Measurements from ENCODE around the gene SSH2. TPM values are rescaled to one million over a fixed set of nuclear protein-coding genes. Genes with fewer than 3 reads are reported as not detected.
A peak's percentile ranks its signal among the peaks of the same experiment; 100 is the strongest.

Gene SSH2
- total RNA-seq, 5 donors from 2014 or later (not counting 1 experiment from before 2014, with no cell fraction given) = 76.2 to 115 (median 82.7) TPM

GRCh38 chr17:29758255-29758654, 171.8 kb downstream of the SSH2 start:
- WGBS (ENCODE audit: insufficient coverage) = no CpG with 5 or more reads among the region's 2 CpGs
- H3K4me3 ChIP-seq (ENCODE audit: control insufficient read depth in 1 of 2, extremely low read depth in 1 of 2, low read length in 1 of 2) = no peak overlapping the region

GRCh38 chr17:29757788-29758187, 172.2 kb downstream of the SSH2 start:
- H3K27ac ChIP-seq (ENCODE audit: low read length) = peak overlapping the region; percentile 46
- DNase-seq = peak in 5 of 35 experiments; percentile 3 to 35 (median 9)
- peak overlapping the region; percentile 54 to 59 (median 57) for H3K4me3 Mint-ChIP-seq
- H3K9me3 Mint-ChIP-seq = no peaks in the 10 kb centered on the region
- no peak for ATAC-seq (replicated peaks in 1 of 4)
- H3K4me1 ChIP-seq (ENCODE audit: control insufficient read depth in 1 of 2, extremely low read depth in 1 of 2, insufficient read depth in 2 of 2, low read length in 2 of 2) = peaks cover 22 to 35% of the 10 kb centered on the region in 2 experiments
- WGBS (ENCODE audit: insufficient coverage) = no CpG with 5 or more reads among the region's 4 CpGs
- H3K4me3 ChIP-seq (ENCODE audit: control insufficient read depth in 1 of 2, extremely low read depth in 1 of 2, low read length in 1 of 2) = no peak overlapping the region
- peaks cover 11% of the 10 kb centered on the region for H3K36me3 Mint-ChIP-seq
- peak overlapping the region; percentile 78 to 85 for H3K27ac Mint-ChIP-seq
- no peaks in the 10 kb centered on the region for H3K27me3 Mint-ChIP-seq
- H3K36me3 ChIP-seq (ENCODE audit: control insufficient read depth in 2 of 2, extremely low read depth in 1 of 2, insufficient read depth in 1 of 2, low read length in 1 of 2) = peaks cover 9 to 27% of the 10 kb centered on the region in 2 donors
- H3K4me1 Mint-ChIP-seq = peaks cover 42 to 54% (median 52%) of the 10 kb centered on the region in 3 donors
- no peaks in the 10 kb centered on the region for H3K27me3 ChIP-seq (replicated peaks in 1 of 2; ENCODE audit: control insufficient read depth in 2 of 2, extremely low read depth in 1 of 2, insufficient read depth in 2 of 2, low read length in 1 of 2)
- ChIA-PET CTCF (interaction anchor here (0.6 to 0.8 kb wide), 3 partner anchors 8 to 82 kb away, joined by 3 to 10 read pairs (median 3); no protein-coding TSS in a partner anchor), POLR2A (no interaction called here)
- no peaks in the 10 kb centered on the region for H3K9me3 ChIP-seq

More at GRCh38 chr17:29758255-29758654, 171.8 kb downstream of the SSH2 start:
- H3K27me3 Mint-ChIP-seq = no peaks in the 10 kb centered on the region
- Histone ChIP-seq H3K36me3 (ENCODE audit: control insufficient read depth in 2 of 2, extremely low read depth in 1 of 2, insufficient read depth in 1 of 2, low read length in 1 of 2) (peaks cover 9 to 22% of the 10 kb centered on the region in 2 donors), H3K27ac (ENCODE audit: low read length) (peak overlapping the region; percentile 46), H3K9me3 (no peaks in the 10 kb centered on the region), H3K4me1 (ENCODE audit: control insufficient read depth in 1 of 2, extremely low read depth in 1 of 2, insufficient read depth in 2 of 2, low read length in 2 of 2) (peaks cover 22 to 34% of the 10 kb centered on the region in 2 experiments), H3K27me3 (replicated peaks in 1 of 2; ENCODE audit: control insufficient read depth in 2 of 2, extremely low read depth in 1 of 2, insufficient read depth in 2 of 2, low read length in 1 of 2) (no peaks in the 10 kb centered on the region)
- peak overlapping the region; percentile 54 to 59 (median 57) for H3K4me3 Mint-ChIP-seq
- ChIA-PET CTCF (interaction anchor here in 1 of 2 donors (0.6 to 0.8 kb wide), 3 partner anchors 21 to 60 kb away, joined by 3 read pairs; no protein-coding TSS in a partner anchor), POLR2A (interaction anchor here in 1 of 2 donors (0.7 kb wide), 1 partner anchor 44 kb away, joined by 3 read pairs; no protein-coding TSS in a partner anchor)
- no peak for ATAC-seq (replicated peaks in 1 of 4)
- peaks cover 11% of the 10 kb centered on the region for H3K36me3 Mint-ChIP-seq
- H3K4me1 Mint-ChIP-seq = peaks cover 39 to 52% (median 51%) of the 10 kb centered on the region in 3 donors
- peak overlapping the region in 1 of 2 donors; percentile 85 for H3K27ac Mint-ChIP-seq
- DNase-seq = no peak
- no peaks in the 10 kb centered on the region for H3K9me3 Mint-ChIP-seq

GRCh38 chr17:29753845-29754439, 176.1 kb downstream of the SSH2 start:
- H3K27ac ChIP-seq (ENCODE audit: low read length) = peak overlapping the region; percentile 19
- DNase-seq = no peak
- no peak for ATAC-seq (replicated peaks in 1 of 4)
- POLR2A ChIA-PET = no interaction called here
- WGBS (ENCODE audit: insufficient coverage) = no CpG with 5 or more reads among the region's 2 CpGs
- no peak overlapping the region for H3K4me3 ChIP-seq (ENCODE audit: control insufficient read depth in 1 of 2, extremely low read depth in 1 of 2, low read length in 1 of 2)
- Mint-ChIP-seq H3K4me1 (peaks cover 54 to 62% (median 61%) of the 10 kb centered on the region in 3 donors), H3K4me3 (no peak overlapping the region), H3K27ac (peak overlapping the region; percentile 44 to 46), H3K9me3 (no peaks in the 10 kb centered on the region), H3K36me3 (peaks cover 25% of the 10 kb centered on the region), H3K27me3 (no peaks in the 10 kb centered on the region)
- peaks cover 9 to 47% of the 10 kb centered on the region in 2 donors for H3K36me3 ChIP-seq (ENCODE audit: control insufficient read depth in 2 of 2, extremely low read depth in 1 of 2, insufficient read depth in 1 of 2, low read length in 1 of 2)
- H3K4me1 ChIP-seq (ENCODE audit: control insufficient read depth in 1 of 2, extremely low read depth in 1 of 2, insufficient read depth in 2 of 2, low read length in 2 of 2) = peaks cover 17 to 40% of the 10 kb centered on the region in 2 experiments
- H3K9me3 ChIP-seq = no peaks in the 10 kb centered on the region
- CTCF ChIA-PET = interaction anchor here (0.5 to 1.3 kb wide), 3 partner anchors 10 to 88 kb away, joined by 3 to 4 read pairs (median 3); no protein-coding TSS in a partner anchor
- H3K27me3 ChIP-seq (replicated peaks in 1 of 2; ENCODE audit: control insufficient read depth in 2 of 2, extremely low read depth in 1 of 2, insufficient read depth in 2 of 2, low read length in 1 of 2) = no peaks in the 10 kb centered on the region

GRCh38 chr17:29749045-29749825, 180.8 kb downstream of the SSH2 start:
- Histone ChIP-seq H3K4me1 (ENCODE audit: control insufficient read depth in 1 of 2, extremely low read depth in 1 of 2, insufficient read depth in 2 of 2, low read length in 2 of 2) (peaks cover 18 to 20% of the 10 kb centered on the region in 2 experiments), H3K36me3 (ENCODE audit: control insufficient read depth in 2 of 2, extremely low read depth in 1 of 2, insufficient read depth in 1 of 2, low read length in 1 of 2) (peaks cover 5 to 38% of the 10 kb centered on the region in 2 donors), H3K27ac (ENCODE audit: low read length) (no peak overlapping the region), H3K4me3 (ENCODE audit: control insufficient read depth in 1 of 2, extremely low read depth in 1 of 2, low read length in 1 of 2) (no peak overlapping the region), H3K27me3 (replicated peaks in 1 of 2; ENCODE audit: control insufficient read depth in 2 of 2, extremely low read depth in 1 of 2, insufficient read depth in 2 of 2, low read length in 1 of 2) (no peaks in the 10 kb centered on the region), H3K9me3 (no peaks in the 10 kb centered on the region)
- Mint-ChIP-seq H3K9me3 (no peaks in the 10 kb centered on the region), H3K4me3 (no peak overlapping the region), H3K36me3 (peaks cover 26% of the 10 kb centered on the region), H3K4me1 (peaks cover 78 to 88% (median 80%) of the 10 kb centered on the region in 3 donors), H3K27ac (peak overlapping the region; percentile 43 to 49), H3K27me3 (no peaks in the 10 kb centered on the region)
- POLR2A ChIA-PET = interaction anchor here in 1 of 2 donors (0.6 kb wide), 1 partner anchor 30 kb away, joined by 4 read pairs; no protein-coding TSS in a partner anchor
- DNase-seq (no peak), ATAC-seq (replicated peaks in 1 of 4) (no peak)
- CTCF ChIA-PET = interaction anchor here in 1 of 2 donors (0.5 kb wide), 1 partner anchor 182 kb away, joined by 5 read pairs; no protein-coding TSS in a partner anchor
- 100% methylated on average over 1 of the region's 5 CpGs for WGBS (ENCODE audit: insufficient coverage)

- peak overlapping the region in 1 of 2 donors; percentile 27 for H3K27ac Mint-ChIP-seq
- no peak overlapping the region for H3K27ac ChIP-seq (ENCODE audit: low read length)
- ChIA-PET CTCF (interaction anchor here in 1 of 2 donors (0.6 kb wide), 1 partner anchor 59 kb away, joined by 6 read pairs; no protein-coding TSS in a partner anchor), POLR2A (interaction anchor here in 1 of 2 donors (0.6 kb wide), 3 partner anchors 29 to 607 kb away, joined by 3 to 4 read pairs (median 4); no protein-coding TSS in a partner anchor)
- WGBS (ENCODE audit: insufficient coverage) = no CpG with 5 or more reads among the region's 1 CpG
- H3K9me3 Mint-ChIP-seq = no peaks in the 10 kb centered on the region
- no peaks in the 10 kb centered on the region for H3K27me3 Mint-ChIP-seq
- no peak overlapping the region for H3K4me3 ChIP-seq (ENCODE audit: control insufficient read depth in 1 of 2, extremely low read depth in 1 of 2, low read length in 1 of 2)
- no peaks in the 10 kb centered on the region for H3K9me3 ChIP-seq
- peaks cover 0 to 32% of the 10 kb centered on the region in 2 donors for H3K36me3 ChIP-seq (ENCODE audit: control insufficient read depth in 2 of 2, extremely low read depth in 1 of 2, insufficient read depth in 1 of 2, low read length in 1 of 2)
- H3K4me3 Mint-ChIP-seq = peak overlapping the region in 1 of 3 donors; percentile 35
- peaks cover 18 to 19% of the 10 kb centered on the region in 2 experiments for H3K4me1 ChIP-seq (ENCODE audit: control insufficient read depth in 1 of 2, extremely low read depth in 1 of 2, insufficient read depth in 2 of 2, low read length in 2 of 2)
- H3K4me1 Mint-ChIP-seq = peaks cover 77 to 88% (median 78%) of the 10 kb centered on the region in 3 donors
- DNase-seq (no peak), ATAC-seq (replicated peaks in 1 of 4) (no peak)
- H3K36me3 Mint-ChIP-seq = peaks cover 22% of the 10 kb centered on the region
- H3K27me3 ChIP-seq (replicated peaks in 1 of 2; ENCODE audit: control insufficient read depth in 2 of 2, extremely low read depth in 1 of 2, insufficient read depth in 2 of 2, low read length in 1 of 2) = no peaks in the 10 kb centered on the region
These were observed 181.6 kb downstream of the SSH2 start for GRCh38 chr17:29748400-29748799.

GRCh38 chr17:29747660-29748059, 182.4 kb downstream of the SSH2 start:
- Histone ChIP-seq H3K27ac (ENCODE audit: low read length) (no peak overlapping the region), H3K36me3 (ENCODE audit: control insufficient read depth in 2 of 2, extremely low read depth in 1 of 2, insufficient read depth in 1 of 2, low read length in 1 of 2) (peaks cover 0 to 24% of the 10 kb centered on the region in 2 donors), H3K4me3 (ENCODE audit: control insufficient read depth in 1 of 2, extremely low read depth in 1 of 2, low read length in 1 of 2) (no peak overlapping the region), H3K27me3 (replicated peaks in 1 of 2; ENCODE audit: control insufficient read depth in 2 of 2, extremely low read depth in 1 of 2, insufficient read depth in 2 of 2, low read length in 1 of 2) (no peaks in the 10 kb centered on the region), H3K4me1 (ENCODE audit: control insufficient read depth in 1 of 2, extremely low read depth in 1 of 2, insufficient read depth in 2 of 2, low read length in 2 of 2) (peaks cover 18 to 19% of the 10 kb centered on the region in 2 experiments), H3K9me3 (no peaks in the 10 kb centered on the region)
- H3K4me1 Mint-ChIP-seq = peaks cover 81 to 90% (median 83%) of the 10 kb centered on the region in 3 donors
- H3K9me3 Mint-ChIP-seq = no peaks in the 10 kb centered on the region
- no peaks in the 10 kb centered on the region for H3K27me3 Mint-ChIP-seq
- ATAC-seq (replicated peaks in 1 of 4) = no peak
- peaks cover 21% of the 10 kb centered on the region for H3K36me3 Mint-ChIP-seq
- no peak for DNase-seq
- peak overlapping the region in 1 of 3 donors; percentile 35 for H3K4me3 Mint-ChIP-seq
- ChIA-PET CTCF (interaction anchor here in 1 of 2 donors (0.6 kb wide), 1 partner anchor 10 kb away, joined by 3 read pairs; no protein-coding TSS in a partner anchor), POLR2A (interaction anchor here (0.5 to 0.9 kb wide), 2 partner anchors 57 to 70 kb away, joined by 3 read pairs; no protein-coding TSS in a partner anchor)
- H3K27ac Mint-ChIP-seq = peak overlapping the region; percentile 44 to 62
- WGBS (ENCODE audit: insufficient coverage) = no CpG with 5 or more reads among the region's 1 CpG
